Measurements from ENCODE around the gene CEP164.

Gene CEP164

GRCh38 chr11:117427356-117427874 lies 99.8 kb downstream of the CEP164 start:
- H3F3A ChIP-seq (ENCODE audit: control insufficient read depth, insufficient read depth), result no peaks in the 10 kb centered on the region
- H3K4me1 ChIP-seq (ENCODE audit: control insufficient read depth, low read length), result no peaks in the 10 kb centered on the region
- TF ChIP-seq CTCF (IDR thresholded peaks at IDR 0.05; ENCODE audit: low read depth, low read length, poor library complexity, severe bottlenecking), result no peak
- TF ChIP-seq EZH2phosphoT487 (IDR thresholded peaks at IDR 0.05; ENCODE audit: borderline replicate concordance, low read length), result no peak
- no peak overlapping the region for H3K4me2 ChIP-seq (ENCODE audit: low read length)
- H4K20me1 ChIP-seq (ENCODE audit: control insufficient read depth, insufficient read depth, low read depth, low read length), result no peaks in the 10 kb centered on the region
- H3K27me3 ChIP-seq (ENCODE audit: control insufficient read depth, low read length), result no peaks in the 10 kb centered on the region
- no peaks in the 10 kb centered on the region for H3K36me3 ChIP-seq (ENCODE audit: control insufficient read depth, low read length)
- H3K27ac ChIP-seq (ENCODE audit: low read depth, low read length), result no peak overlapping the region
- H3K4me3 ChIP-seq (ENCODE audit: low read length), result no peak overlapping the region
- H3K9me3 ChIP-seq (ENCODE audit: control insufficient read depth, insufficient read depth, low read length), result no peaks in the 10 kb centered on the region
- no peaks in the 10 kb centered on the region for H3K9me2 ChIP-seq (replicated peaks; ENCODE audit: control insufficient read depth, low read length)
- no peaks in the 10 kb centered on the region for H3K79me2 ChIP-seq (ENCODE audit: control insufficient read depth, low read length)

GRCh38 chr11:117428186-117428855 lies 100.7 kb downstream of the CEP164 start:
- Histone ChIP-seq H3K36me3 (ENCODE audit: control insufficient read depth, low read length) (no peaks in the 10 kb centered on the region), H3K4me3 (ENCODE audit: low read length) (no peak overlapping the region), H3K27me3 (ENCODE audit: control insufficient read depth, low read length) (no peaks in the 10 kb centered on the region), H3K4me1 (ENCODE audit: control insufficient read depth, low read length) (no peaks in the 10 kb centered on the region), H3K9me2 (replicated peaks; ENCODE audit: control insufficient read depth, low read length) (no peaks in the 10 kb centered on the region), H3K9me3 (ENCODE audit: control insufficient read depth, insufficient read depth, low read length) (no peaks in the 10 kb centered on the region), H3F3A (ENCODE audit: control insufficient read depth, insufficient read depth) (no peaks in the 10 kb centered on the region), H3K79me2 (ENCODE audit: control insufficient read depth, low read length) (no peaks in the 10 kb centered on the region), H3K4me2 (ENCODE audit: low read length) (no peak overlapping the region), H4K20me1 (ENCODE audit: control insufficient read depth, insufficient read depth, low read depth, low read length) (no peaks in the 10 kb centered on the region), H3K27ac (ENCODE audit: low read depth, low read length) (no peak overlapping the region)
- no peak for TF ChIP-seq EZH2phosphoT487 (IDR thresholded peaks at IDR 0.05; ENCODE audit: borderline replicate concordance, low read length)
- no peak for TF ChIP-seq CTCF (IDR thresholded peaks at IDR 0.05; ENCODE audit: low read depth, low read length, poor library complexity, severe bottlenecking)

- Histone ChIP-seq H3K4me3 (ENCODE audit: low read length) (no peak overlapping the region), H3K9me2 (replicated peaks; ENCODE audit: control insufficient read depth, low read length) (no peaks in the 10 kb centered on the region), H3F3A (ENCODE audit: control insufficient read depth, insufficient read depth) (no peaks in the 10 kb centered on the region), H3K4me2 (ENCODE audit: low read length) (no peak overlapping the region), H3K27ac (ENCODE audit: low read depth, low read length) (no peak overlapping the region), H3K27me3 (ENCODE audit: control insufficient read depth, low read length) (no peaks in the 10 kb centered on the region), H3K36me3 (ENCODE audit: control insufficient read depth, low read length) (no peaks in the 10 kb centered on the region), H3K79me2 (ENCODE audit: control insufficient read depth, low read length) (no peaks in the 10 kb centered on the region), H4K20me1 (ENCODE audit: control insufficient read depth, insufficient read depth, low read depth, low read length) (no peaks in the 10 kb centered on the region), H3K4me1 (ENCODE audit: control insufficient read depth, low read length) (no peaks in the 10 kb centered on the region), H3K9me3 (ENCODE audit: control insufficient read depth, insufficient read depth, low read length) (no peaks in the 10 kb centered on the region)
- no peak for TF ChIP-seq EZH2phosphoT487 (IDR thresholded peaks at IDR 0.05; ENCODE audit: borderline replicate concordance, low read length)
- no peak for TF ChIP-seq CTCF (IDR thresholded peaks at IDR 0.05; ENCODE audit: low read depth, low read length, poor library complexity, severe bottlenecking)
These were observed 101.2 kb downstream of the CEP164 start for GRCh38 chr11:117428856-117429229.
